HEK293T (cell line): ENCODE results near the gene PARM1.

Source experiments
- CTCF ChIA-PET: fragments of 350-600 bp; formaldehyde crosslinking; extraction: SDS; loops from one replicate; lab custom pipeline; 2021; ENCODE audit warnings: antibody characterized with exemption, inconsistent platforms; lab: Yijun Ruan, JAX
- POLR2A ChIA-PET: fragments of 350-600 bp; formaldehyde crosslinking; extraction: SDS; loops from one replicate; lab custom pipeline; 2020; ENCODE audit warnings: antibody characterized with exemption, inconsistent platforms; lab: Yijun Ruan, JAX
- DNase-seq: peaks from one replicate; pipeline ENCODE4 v3.0.0; 2012; ENCODE audit warnings: mixed read lengths; ENCODE audit errors: extremely low spot score
- ARNT ChIP-seq: fragments of 450-650 bp; IDR thresholded peaks from 2 replicates; pipeline ENCODE4 v1.6.1; 2017; ENCODE audit warnings: mild to moderate bottlenecking
- BHLHE40 ChIP-seq: fragments of 450-650 bp; IDR thresholded peaks from 2 replicates; pipeline ENCODE4 v1.6.1; 2016; ENCODE audit warnings: mild to moderate bottlenecking, moderate library complexity, borderline replicate concordance
- CTBP1 ChIP-seq: fragments of 450-650 bp; IDR thresholded peaks from 2 replicates; pipeline ENCODE4 v1.6.1; 2016; ENCODE audit warnings: borderline replicate concordance
- ELF4 ChIP-seq: fragments of 450-650 bp; IDR thresholded peaks from 2 replicates; pipeline ENCODE4 v1.6.1; 2017; ENCODE audit warnings: antibody characterized with exemption
- FOXA1 ChIP-seq: fragments of 450-650 bp; IDR thresholded peaks from 2 replicates; pipeline ENCODE4 v1.6.1; 2016; ENCODE audit warnings: mild to moderate bottlenecking
- FOXK2 ChIP-seq: fragments of 450-650 bp; IDR thresholded peaks from 2 replicates; pipeline ENCODE4 v1.6.1; 2016; ENCODE audit warnings: mild to moderate bottlenecking
- FOXM1 ChIP-seq: fragments of 450-650 bp; IDR thresholded peaks from 2 replicates; pipeline ENCODE4 v1.6.1; 2017; ENCODE audit warnings: mild to moderate bottlenecking, borderline replicate concordance
- HDGF ChIP-seq: fragments of 450-650 bp; IDR thresholded peaks from 2 replicates; pipeline ENCODE4 v1.6.1; 2017; ENCODE audit warnings: antibody characterized with exemption, borderline replicate concordance
- L3MBTL2 ChIP-seq: fragments of 450-650 bp; conservative IDR thresholded peaks from 2 replicates; pipeline ENCODE4 v1.6.1; 2016; ENCODE audit warnings: mild to moderate bottlenecking
- LEF1 ChIP-seq: fragments of 450-650 bp; IDR thresholded peaks from 2 replicates; pipeline ENCODE4 v1.6.1; 2017; ENCODE audit warnings: mild to moderate bottlenecking, borderline replicate concordance
- NFRKB ChIP-seq: fragments of 450-650 bp; IDR thresholded peaks from 2 replicates; pipeline ENCODE4 v1.6.1; 2016; ENCODE audit warnings: mild to moderate bottlenecking, moderate library complexity
- PKNOX1 ChIP-seq: fragments of 450-650 bp; IDR thresholded peaks from 2 replicates; pipeline ENCODE4 v1.6.1; 2016
- SP1 ChIP-seq: fragments of 450-650 bp; IDR thresholded peaks from 2 replicates; pipeline ENCODE4 v1.6.1; 2017
- SUZ12 ChIP-seq: fragments of 450-650 bp; IDR thresholded peaks from 2 replicates; pipeline ENCODE4 v1.6.1; 2016; ENCODE audit warnings: mild to moderate bottlenecking
- TARDBP ChIP-seq: fragments of 450-650 bp; IDR thresholded peaks from 2 replicates; pipeline ENCODE4 v1.6.1; 2016
- ZNF384 ChIP-seq: fragments of 450-650 bp; IDR thresholded peaks from 2 replicates; pipeline ENCODE4 v1.6.1; 2016

Gene PARM1

DNA sequence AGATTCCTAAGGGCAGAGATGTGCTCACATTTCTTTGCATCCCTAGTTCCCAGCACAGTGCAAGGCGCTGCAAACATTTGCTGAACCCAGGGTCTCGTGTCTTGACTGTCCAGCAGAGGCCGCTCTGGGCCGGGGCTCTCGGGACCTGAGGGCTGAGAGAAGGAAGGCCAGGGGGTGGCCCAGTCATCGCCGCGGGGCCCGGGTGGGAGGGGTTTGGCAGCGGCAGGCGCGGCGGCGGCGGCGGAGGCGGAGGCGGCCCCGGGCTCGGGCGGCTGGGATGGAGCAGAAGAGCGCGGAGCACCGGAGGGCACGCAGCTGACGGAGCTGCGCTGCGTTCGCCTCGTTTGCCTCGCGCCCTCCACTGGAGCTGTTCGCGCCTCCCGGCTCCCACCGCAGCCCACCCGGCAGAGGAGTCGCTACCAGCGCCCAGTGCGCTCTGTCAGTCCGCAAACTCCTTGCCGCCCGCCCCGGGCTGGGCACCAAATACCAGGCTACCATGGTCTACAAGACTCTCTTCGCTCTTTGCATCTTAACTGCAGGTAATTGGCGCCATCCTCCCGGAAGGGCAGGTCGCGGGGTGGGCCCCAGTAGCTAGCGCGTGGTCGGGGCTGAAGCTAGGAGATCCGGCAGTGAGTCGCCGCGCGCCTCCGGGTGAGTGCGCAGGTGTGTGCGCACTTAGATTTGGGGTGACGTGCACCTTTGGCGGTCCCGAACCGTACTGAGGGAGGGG is at the start of gene PARM1:
Gene PARM1 (plus strand): TSS at position 285 of the 730 bp plus-strand sequence. CDS start 212 bp downstream, at position 497.
- CTCF ChIA-PET: interaction anchor here (0.6 to 1.5 kb wide), 8 partner anchors 10 to 1279 kb away, joined by 3 to 6 read pairs (median 4); no protein-coding TSS in a partner anchor

DNA sequence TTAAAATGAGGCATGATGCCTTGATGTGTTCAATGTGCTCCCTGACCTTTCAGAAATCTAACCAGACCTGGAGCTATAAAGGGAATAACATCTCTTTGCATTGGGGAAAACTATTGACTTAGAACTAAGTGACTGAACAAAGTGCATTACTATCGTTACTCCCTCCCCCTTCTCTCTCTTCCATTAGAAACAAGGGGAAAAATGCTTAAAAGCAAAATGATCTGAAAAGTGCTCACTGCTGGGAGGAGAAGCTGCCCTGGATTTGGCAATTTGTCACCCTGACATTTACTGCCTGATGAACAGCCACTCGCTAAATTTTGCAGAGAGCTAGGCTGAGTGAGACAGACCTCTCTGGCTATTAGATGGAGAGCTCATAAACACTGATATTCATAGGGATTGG is 48.6 kb upstream of the PARM1 start:
- POLR2A ChIA-PET: interaction anchor here (0.8 kb wide), 1 partner anchor 11 kb away, joined by 3 read pairs; no protein-coding TSS in a partner anchor
- TF ChIP-seq PKNOX1: peak; percentile 94
- TF ChIP-seq CTBP1: no peak
- CTCF ChIA-PET: interaction anchor here (0.9 to 2.0 kb wide), 2 partner anchors 9 to 86 kb away, joined by 3 to 12 read pairs; no protein-coding TSS in a partner anchor
- peak; percentile 55 for DNase-seq

More for the DNA sequence above, at the start of gene PARM1:
- POLR2A ChIA-PET: interaction anchor here (0.6 kb wide), 1 partner anchor 14 kb away, joined by 3 read pairs; no protein-coding TSS in a partner anchor
- DNase-seq: peak; percentile 86
- TF ChIP-seq NFRKB (no peak), L3MBTL2 (peak; percentile 92), FOXM1 (no peak), LEF1 (no peak), BHLHE40 (no peak), CTBP1 (0 out of 2 replicates have a peak, but pooled peaks have one; percentile 26), SP1 (no peak), HDGF (no peak), ARNT (no peak), FOXA1 (no peak)

- ChIA-PET POLR2A (no interaction called here), CTCF (no interaction called here)
- TF ChIP-seq FOXA1: no peak
- TF ChIP-seq CTBP1: 0 out of 2 replicates have a peak, but pooled peaks have one; percentile 36
- no peak for TF ChIP-seq BHLHE40
- peak; percentile 25; the same call in 1 of the 2 replicates for TF ChIP-seq PKNOX1
- TF ChIP-seq FOXK2: no peak
- no peak for TF ChIP-seq LEF1
- no peak for TF ChIP-seq FOXM1
- no peak for TF ChIP-seq ZNF384
- TF ChIP-seq SUZ12: no peak
- no peak for TF ChIP-seq ELF4
- no peak for TF ChIP-seq HDGF
- no peak for TF ChIP-seq TARDBP
- TF ChIP-seq SP1: no peak
- no peak for TF ChIP-seq ARNT
- peak; percentile 15 for DNase-seq
These were observed 46.4 kb upstream of the PARM1 start for GRCh38 chr4:74886484-74886883.

- DNase-seq: no peak
- ChIA-PET CTCF (no interaction called here), POLR2A (interaction anchor here (0.6 kb wide), 1 partner anchor 203 kb away, joined by 4 read pairs; no protein-coding TSS in a partner anchor)
- TF ChIP-seq TARDBP (no peak), NFRKB (no peak), FOXM1 (no peak), LEF1 (no peak), SP1 (no peak), HDGF (no peak), SUZ12 (no peak), ARNT (no peak), BHLHE40 (no peak), CTBP1 (no peak), ZNF384 (no peak), FOXK2 (no peak), L3MBTL2 (no peak), PKNOX1 (no peak), ELF4 (no peak), FOXA1 (no peak)
These were observed 42.6 kb upstream of the PARM1 start for GRCh38 chr4:74890341-74890740.

DNA sequence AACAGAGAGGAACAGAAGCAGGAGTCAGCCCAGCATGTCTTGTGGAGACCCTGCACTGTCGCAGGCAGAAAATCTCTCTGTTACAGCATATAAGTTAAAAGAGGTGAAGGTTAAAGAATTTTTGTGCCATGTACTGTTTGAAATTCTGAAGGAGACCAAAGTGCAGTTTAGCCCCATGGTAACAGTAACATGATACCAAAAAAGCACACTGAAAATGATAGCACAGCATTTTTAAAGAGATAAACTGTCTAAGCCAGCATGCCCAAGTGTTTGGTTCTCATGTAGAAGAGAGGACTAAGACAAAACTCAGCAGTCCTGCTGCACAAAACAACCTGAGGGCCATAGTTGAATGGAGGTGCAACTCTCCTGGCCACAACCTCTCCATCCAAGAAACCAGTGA is 41.9 kb upstream of the PARM1 start:
- POLR2A ChIA-PET: no interaction called here
- CTCF ChIA-PET: no interaction called here
- DNase-seq: no peak
- TF ChIP-seq NFRKB: no peak
- no peak for TF ChIP-seq HDGF
- no peak for TF ChIP-seq SUZ12
- TF ChIP-seq LEF1: no peak
- TF ChIP-seq FOXM1: no peak
- no peak for TF ChIP-seq ELF4
- no peak for TF ChIP-seq L3MBTL2
- no peak for TF ChIP-seq PKNOX1
- TF ChIP-seq ARNT: no peak
- TF ChIP-seq FOXK2: no peak
- TF ChIP-seq SP1: no peak
